GM18505 (cell line): Measurements from ENCODE around the gene CD101.

Experiments used
- ATAC-seq: cut with Tn5 transposase; IDR thresholded peaks from one replicate; pipeline ENCODE4 v1.9.1; 2021; ENCODE audit not compliant: unreplicated experiment
- POLR2A ChIP-seq: IDR thresholded peaks from 4 replicates; pipeline ENCODE4 v1.6.1; 2011; ENCODE audit warnings: borderline replicate concordance; ENCODE audit not compliant: insufficient read depth, insufficient read length; ENCODE audit errors: extremely low read depth

CD101 gene, protein sequence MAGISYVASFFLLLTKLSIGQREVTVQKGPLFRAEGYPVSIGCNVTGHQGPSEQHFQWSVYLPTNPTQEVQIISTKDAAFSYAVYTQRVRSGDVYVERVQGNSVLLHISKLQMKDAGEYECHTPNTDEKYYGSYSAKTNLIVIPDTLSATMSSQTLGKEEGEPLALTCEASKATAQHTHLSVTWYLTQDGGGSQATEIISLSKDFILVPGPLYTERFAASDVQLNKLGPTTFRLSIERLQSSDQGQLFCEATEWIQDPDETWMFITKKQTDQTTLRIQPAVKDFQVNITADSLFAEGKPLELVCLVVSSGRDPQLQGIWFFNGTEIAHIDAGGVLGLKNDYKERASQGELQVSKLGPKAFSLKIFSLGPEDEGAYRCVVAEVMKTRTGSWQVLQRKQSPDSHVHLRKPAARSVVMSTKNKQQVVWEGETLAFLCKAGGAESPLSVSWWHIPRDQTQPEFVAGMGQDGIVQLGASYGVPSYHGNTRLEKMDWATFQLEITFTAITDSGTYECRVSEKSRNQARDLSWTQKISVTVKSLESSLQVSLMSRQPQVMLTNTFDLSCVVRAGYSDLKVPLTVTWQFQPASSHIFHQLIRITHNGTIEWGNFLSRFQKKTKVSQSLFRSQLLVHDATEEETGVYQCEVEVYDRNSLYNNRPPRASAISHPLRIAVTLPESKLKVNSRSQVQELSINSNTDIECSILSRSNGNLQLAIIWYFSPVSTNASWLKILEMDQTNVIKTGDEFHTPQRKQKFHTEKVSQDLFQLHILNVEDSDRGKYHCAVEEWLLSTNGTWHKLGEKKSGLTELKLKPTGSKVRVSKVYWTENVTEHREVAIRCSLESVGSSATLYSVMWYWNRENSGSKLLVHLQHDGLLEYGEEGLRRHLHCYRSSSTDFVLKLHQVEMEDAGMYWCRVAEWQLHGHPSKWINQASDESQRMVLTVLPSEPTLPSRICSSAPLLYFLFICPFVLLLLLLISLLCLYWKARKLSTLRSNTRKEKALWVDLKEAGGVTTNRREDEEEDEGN

DNA sequence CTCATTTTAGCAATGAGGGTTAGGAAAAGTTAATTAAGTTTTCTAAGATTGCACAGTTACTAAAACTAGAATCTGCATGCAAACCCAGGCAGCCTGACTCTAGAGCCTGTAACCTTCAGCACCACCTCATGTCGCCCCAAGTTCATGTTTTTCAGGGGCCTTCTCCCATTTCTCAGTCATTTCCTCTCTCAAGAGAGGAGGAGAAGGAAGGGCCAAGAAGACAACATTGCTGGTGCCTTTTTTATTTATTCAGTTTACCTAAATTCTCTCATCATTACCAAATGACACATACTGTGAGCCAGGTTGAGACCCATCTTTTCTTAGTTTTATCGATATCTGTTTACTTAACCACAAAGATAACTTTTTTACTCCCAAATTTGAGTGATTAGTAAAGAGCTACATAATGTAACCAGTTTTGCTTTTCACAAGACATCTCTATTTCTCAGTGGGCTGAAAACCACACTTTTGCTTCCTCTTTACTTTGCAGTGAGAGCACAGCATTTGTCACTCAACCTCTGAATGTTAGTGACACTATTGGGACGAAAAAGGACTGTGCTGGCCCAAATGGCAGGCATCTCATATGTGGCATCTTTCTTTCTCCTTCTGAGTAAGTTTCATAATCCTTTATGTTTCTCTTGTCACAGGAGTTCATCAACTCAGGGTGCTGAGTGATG lies at the start of gene CD101:
Gene CD101 (plus strand): TSS at position 507 of the 674 bp plus-strand sequence. CDS start 58 bp downstream, at position 565.
- no peak for TF ChIP-seq POLR2A
- ATAC-seq: peak; percentile 93

- no peak for TF ChIP-seq POLR2A
- no peak for ATAC-seq
Observed at GRCh38 chr1:116952738-116953275, 48.8 kb upstream of the CD101 start.

- no peak for ATAC-seq
- TF ChIP-seq POLR2A: no peak
Observed at GRCh38 chr1:116954440-116954839, 47.1 kb upstream of the CD101 start.

DNA sequence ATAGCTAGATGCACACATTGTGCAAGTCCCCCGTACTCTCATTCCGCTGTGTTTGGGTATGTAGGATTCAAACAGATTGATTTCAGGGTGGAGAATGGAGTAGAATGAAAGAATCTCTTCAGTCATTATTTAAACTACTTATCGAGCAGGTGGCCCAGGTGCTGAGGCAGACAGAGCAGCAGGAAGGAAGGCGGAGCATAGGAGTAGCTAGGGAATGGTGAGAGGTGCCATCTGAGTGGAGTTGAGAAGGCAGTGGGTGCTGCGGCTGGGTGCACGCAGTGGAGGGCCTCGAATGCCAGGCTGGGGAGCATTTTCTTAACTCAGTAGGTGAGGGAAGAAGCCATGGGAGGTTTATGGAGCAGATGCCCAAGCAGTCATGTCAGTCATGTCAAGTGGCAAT lies 45.2 kb upstream of the CD101 start:
- TF ChIP-seq POLR2A: no peak

GRCh38 chr1:116957646-116958045 lies 43.9 kb upstream of the CD101 start:
- no peak for ATAC-seq
- TF ChIP-seq POLR2A: no peak

More for the DNA sequence above, 45.2 kb upstream of the CD101 start:
- no peak for ATAC-seq

- no peak for ATAC-seq
- no peak for TF ChIP-seq POLR2A
Observed at GRCh38 chr1:116958110-116958509, 43.5 kb upstream of the CD101 start.

GRCh38 chr1:116958977-116959376 lies 42.6 kb upstream of the CD101 start:
- no peak for TF ChIP-seq POLR2A
- ATAC-seq: no peak

DNA sequence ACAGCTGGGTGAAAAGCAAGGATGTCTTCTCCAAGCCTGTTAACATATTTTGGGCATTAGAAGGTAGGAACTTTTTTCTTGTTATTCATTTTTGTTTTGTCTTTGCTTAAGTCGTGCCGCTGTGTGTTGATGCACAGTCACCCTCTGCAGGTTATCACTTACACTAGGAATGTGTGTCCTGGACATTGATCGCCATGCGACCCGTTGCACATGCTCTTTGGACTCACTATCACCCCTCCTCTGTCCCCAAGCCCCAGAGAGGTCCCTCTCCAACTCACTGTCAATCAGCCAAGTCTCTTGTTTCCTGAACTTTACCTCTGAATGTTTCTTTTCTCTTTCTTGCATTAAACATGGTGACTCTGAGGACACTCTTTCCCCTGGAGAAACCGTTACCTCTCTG lies 40.0 kb upstream of the CD101 start:
- ATAC-seq: no peak
- TF ChIP-seq POLR2A: no peak

- TF ChIP-seq POLR2A: no peak
- no peak for ATAC-seq
Observed at GRCh38 chr1:116962987-116963639, 38.4 kb upstream of the CD101 start.

GRCh38 chr1:116966791-116967190 lies 34.8 kb upstream of the CD101 start:
- no peak for TF ChIP-seq POLR2A
- ATAC-seq: no peak

- TF ChIP-seq POLR2A: no peak
- no peak for ATAC-seq
Observed at GRCh38 chr1:116968724-116969123, 32.8 kb upstream of the CD101 start.

- ATAC-seq: no peak
- no peak for TF ChIP-seq POLR2A
Observed at GRCh38 chr1:116971258-116971860, 30.2 kb upstream of the CD101 start.

GRCh38 chr1:116971965-116972673 lies 29.4 kb upstream of the CD101 start:
- TF ChIP-seq POLR2A: no peak
- no peak for ATAC-seq
